ENCODE data around the gene MRGPRE.

The MRGPRE gene

DNA sequence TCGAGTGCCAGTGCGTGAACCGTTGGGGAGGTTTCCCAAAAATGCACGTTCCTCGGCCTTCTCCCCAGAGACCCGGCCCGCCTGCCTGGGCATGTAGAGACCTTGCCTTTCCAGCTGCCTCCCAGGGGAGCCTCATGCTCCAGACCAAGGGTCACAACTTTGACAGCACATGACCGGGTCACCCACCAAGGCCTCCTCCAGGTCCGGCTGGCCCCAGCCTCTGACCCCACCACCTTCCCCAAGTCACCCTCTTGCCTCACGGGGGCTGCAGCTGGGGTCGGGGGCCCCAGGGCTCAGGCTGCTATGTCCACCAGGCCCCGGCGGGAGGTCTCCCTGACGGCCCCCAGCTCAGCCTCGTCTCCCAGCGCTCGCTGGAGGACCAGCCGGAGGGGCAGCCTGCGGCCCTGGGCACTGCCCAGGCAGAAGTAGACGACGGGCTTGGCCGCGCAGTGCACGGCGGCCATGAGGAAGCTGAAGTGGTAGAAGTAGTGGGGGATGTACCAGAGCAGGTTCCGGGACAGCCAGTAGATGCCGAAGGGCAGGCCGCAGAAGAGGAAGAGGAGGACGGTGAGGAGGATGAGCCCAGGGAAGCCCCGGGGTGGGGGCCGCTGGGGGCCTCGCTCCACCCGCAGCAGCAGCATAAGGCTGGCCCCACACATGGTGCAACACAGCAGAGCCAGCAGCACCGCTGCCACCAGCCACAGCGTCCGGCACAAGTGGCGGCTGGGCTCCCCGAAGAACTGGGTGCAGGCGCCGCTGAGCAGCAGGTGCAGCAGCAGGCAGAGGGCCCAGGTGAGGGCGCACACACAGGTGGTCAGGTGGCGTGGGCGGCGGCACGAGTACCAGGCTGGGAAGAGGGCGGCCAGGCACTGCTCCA is 4.4 kb downstream of the MRGPRE start:
- Histone ChIP-seq H3K9ac (ENCODE audit: low read length in 5 of 5) (no peak overlapping the region), H3K27ac (ENCODE audit: low read depth, low read length) (no peak overlapping the region), H3K27me3 (ENCODE audit: control insufficient read depth in 5 of 5, insufficient read depth in 4 of 5, low read length in 5 of 5) (peaks cover 27 to 47% (median 39%) of the 10 kb centered on the region in 5 donors), H3K36me3 (ENCODE audit: control insufficient read depth in 5 of 5, insufficient read depth in 5 of 5, low read length in 5 of 5) (no peaks in the 10 kb centered on the region), H3K4me1 (ENCODE audit: control insufficient read depth in 5 of 5, insufficient read depth in 5 of 5, low read length in 5 of 5) (peaks cover 0 to 17% (median 11%) of the 10 kb centered on the region in 5 donors), H3K4me3 (ENCODE audit: low read depth in 1 of 5, low read length in 5 of 5) (no peak overlapping the region), H3K9me3 (ENCODE audit: control insufficient read depth in 5 of 5, low read length in 5 of 5) (no peaks in the 10 kb centered on the region)

DNA sequence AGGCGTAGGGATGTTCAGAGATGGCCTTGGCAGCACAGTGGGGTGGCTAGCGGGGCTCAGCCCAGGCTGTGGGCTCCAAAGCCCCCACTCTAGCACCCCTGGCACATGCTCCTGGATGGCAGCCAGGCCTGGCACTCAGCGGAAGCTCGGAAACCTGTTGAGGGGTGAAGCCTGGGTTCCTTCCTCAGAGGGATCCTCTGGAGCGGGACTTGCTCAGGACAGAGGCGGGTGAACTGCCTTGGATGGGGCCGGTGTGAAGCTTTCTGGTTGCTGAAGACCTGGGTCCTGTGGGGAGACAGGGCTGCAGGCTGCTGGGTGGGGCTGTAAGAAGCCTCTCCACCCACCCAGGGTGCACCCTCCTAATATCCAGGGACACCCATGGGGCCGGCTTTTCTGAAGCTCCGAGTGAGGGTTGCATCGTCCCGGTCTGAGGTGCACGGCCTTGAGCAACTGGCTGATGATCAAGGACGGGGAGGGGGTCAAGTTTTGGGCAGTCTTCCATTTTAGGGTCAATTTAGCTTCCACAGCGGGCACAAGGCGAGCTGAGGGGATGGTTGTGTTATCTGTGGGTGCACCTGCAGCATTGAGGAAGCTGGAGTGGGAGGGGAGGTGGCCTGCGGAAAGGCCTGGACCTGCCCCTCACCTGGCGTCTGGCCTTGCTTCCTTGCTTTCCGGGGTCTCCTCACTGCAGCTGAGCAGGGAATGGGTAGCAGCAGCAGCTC is 5.2 kb downstream of the MRGPRE start:
- no peaks in the 10 kb centered on the region for H3K36me3 ChIP-seq (ENCODE audit: control insufficient read depth in 5 of 5, insufficient read depth in 5 of 5, low read length in 5 of 5)
- no peak overlapping the region for H3K27ac ChIP-seq (ENCODE audit: low read depth, low read length)
- H3K9ac ChIP-seq (ENCODE audit: low read length in 5 of 5): no peak overlapping the region
- H3K4me1 ChIP-seq (ENCODE audit: control insufficient read depth in 5 of 5, insufficient read depth in 5 of 5, low read length in 5 of 5): peaks cover 0 to 10% (median 4%) of the 10 kb centered on the region in 5 donors
- peaks cover 35 to 50% (median 42%) of the 10 kb centered on the region in 5 donors for H3K27me3 ChIP-seq (ENCODE audit: control insufficient read depth in 5 of 5, insufficient read depth in 4 of 5, low read length in 5 of 5)
- H3K9me3 ChIP-seq (ENCODE audit: control insufficient read depth in 5 of 5, low read length in 5 of 5): no peaks in the 10 kb centered on the region
- no peak overlapping the region for H3K4me3 ChIP-seq (ENCODE audit: low read depth in 1 of 5, low read length in 5 of 5)

DNA sequence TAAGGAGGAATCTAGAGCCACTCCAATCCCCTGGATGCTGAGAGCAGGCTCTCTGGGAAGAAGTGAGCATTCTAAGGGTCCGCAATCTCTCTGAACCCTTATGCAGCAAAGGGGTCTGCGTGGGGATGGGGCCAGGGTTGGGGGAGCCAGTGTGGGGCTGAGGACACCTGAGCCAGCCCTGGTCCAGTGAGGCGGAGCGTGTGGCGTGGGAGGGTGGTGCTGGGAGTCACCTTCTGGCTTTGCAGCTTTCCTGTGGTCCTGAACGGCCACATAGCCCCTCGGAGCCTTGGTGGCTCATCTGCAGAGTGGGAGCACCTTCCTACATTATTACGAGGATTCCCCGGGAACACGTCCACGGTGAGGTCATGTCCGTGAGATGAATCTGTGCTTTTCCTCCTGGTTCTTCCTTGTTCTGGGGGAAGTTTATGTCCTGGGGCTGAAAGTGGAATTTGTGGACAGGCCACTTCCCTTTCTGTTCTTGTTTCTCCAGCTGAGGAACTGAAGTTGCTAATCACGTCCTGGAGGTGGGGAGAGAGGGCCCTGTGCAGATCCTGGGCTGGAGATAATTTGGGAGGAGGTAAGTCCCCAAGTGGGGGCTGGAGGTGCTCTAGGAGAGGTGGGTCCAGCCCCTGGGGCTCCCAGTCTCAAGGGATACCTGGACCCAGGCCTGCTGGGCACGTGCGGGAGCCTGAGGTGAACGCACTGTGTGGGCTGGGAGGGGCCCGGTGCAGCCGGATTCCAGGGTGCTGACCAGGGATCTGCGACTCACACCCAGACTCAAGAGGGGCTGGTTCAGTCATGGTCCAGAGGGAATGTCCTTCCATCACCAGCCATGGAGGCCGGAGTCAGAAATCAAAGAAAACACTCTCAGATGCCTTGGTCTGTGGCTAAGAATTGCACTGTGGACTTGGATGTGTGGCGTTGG is 6.1 kb downstream of the MRGPRE start:
- H3K9ac ChIP-seq (ENCODE audit: low read length in 5 of 5): no peak overlapping the region
- H3K9me3 ChIP-seq (ENCODE audit: control insufficient read depth in 5 of 5, low read length in 5 of 5): no peaks in the 10 kb centered on the region
- peaks cover 0 to 13% (median 3%) of the 10 kb centered on the region in 5 donors for H3K4me1 ChIP-seq (ENCODE audit: control insufficient read depth in 5 of 5, insufficient read depth in 5 of 5, low read length in 5 of 5)
- peaks cover 36 to 52% (median 41%) of the 10 kb centered on the region in 5 donors for H3K27me3 ChIP-seq (ENCODE audit: control insufficient read depth in 5 of 5, insufficient read depth in 4 of 5, low read length in 5 of 5)
- H3K4me3 ChIP-seq (ENCODE audit: low read depth in 1 of 5, low read length in 5 of 5): no peak overlapping the region
- no peaks in the 10 kb centered on the region for H3K36me3 ChIP-seq (ENCODE audit: control insufficient read depth in 5 of 5, insufficient read depth in 5 of 5, low read length in 5 of 5)
- H3K27ac ChIP-seq (ENCODE audit: low read depth, low read length): no peak overlapping the region

DNA sequence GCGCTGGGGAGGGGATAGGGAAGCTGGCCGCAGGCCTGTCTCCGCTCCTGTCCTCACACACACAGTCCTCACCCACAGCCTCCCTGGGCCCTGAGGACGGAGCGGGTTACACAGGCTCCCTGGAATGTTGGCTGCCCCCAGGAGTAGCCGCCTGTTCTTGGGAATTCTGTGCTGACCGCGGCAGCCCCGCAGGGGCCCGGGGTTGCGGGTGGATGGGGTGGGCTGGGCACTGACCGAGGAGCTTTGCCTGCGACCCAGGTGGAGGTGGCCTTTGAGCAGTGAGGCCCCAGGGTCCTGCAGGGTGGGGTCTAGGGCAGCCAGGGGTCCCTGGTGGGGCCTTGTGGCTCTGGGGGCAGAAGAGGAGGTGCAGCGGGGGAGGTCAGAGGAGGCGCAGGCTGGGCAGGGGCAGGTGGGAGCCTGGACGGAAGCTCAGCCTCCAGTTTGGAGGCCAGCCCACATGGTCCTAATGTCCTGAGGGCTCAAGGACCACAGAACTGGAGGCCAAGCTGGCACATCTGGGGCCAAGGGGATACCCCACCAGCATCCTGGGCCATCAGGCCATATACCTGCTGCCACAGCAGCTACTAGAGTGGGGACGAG is 7.0 kb downstream of the MRGPRE start:
- peaks cover 36 to 53% (median 41%) of the 10 kb centered on the region in 5 donors for H3K27me3 ChIP-seq (ENCODE audit: control insufficient read depth in 5 of 5, insufficient read depth in 4 of 5, low read length in 5 of 5)
- H3K9me3 ChIP-seq (ENCODE audit: control insufficient read depth in 5 of 5, low read length in 5 of 5): no peaks in the 10 kb centered on the region

DNA sequence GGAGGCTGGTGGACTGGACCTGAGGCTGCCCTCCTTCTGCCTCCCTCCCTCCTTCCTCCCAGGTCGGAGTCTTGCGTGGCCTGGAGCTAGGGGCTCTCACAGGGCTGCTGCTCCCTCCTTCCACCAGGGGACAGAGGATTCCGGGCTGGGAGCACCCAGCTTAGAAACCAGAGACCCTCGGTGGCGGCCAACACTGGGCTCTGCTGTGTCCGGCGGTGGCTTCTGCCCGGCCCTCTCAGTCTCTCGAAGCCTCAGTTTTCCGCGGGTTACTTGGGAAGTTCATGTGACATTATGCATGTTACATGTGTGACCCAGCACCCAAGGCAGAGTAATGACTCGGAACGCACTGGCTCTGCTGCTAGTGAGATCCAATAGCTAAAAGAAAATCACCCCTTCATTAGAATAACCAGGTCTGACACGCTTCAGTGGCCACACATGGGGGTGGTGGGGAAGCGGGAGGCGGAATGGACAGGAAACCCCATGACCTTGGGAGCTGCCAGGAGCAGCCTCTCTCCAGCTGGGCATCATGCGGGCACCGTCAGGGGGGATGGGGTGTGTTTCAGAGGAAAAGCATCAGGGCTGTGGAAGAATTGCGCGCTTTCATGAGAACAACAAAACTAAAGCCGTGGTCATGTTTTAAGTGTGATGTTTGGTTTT is 7.7 kb downstream of the MRGPRE start:
- no peak overlapping the region for H3K9ac ChIP-seq (ENCODE audit: low read length in 5 of 5)
- peaks cover 32 to 55% (median 37%) of the 10 kb centered on the region in 5 donors for H3K27me3 ChIP-seq (ENCODE audit: control insufficient read depth in 5 of 5, insufficient read depth in 4 of 5, low read length in 5 of 5)
- no peak overlapping the region for H3K27ac ChIP-seq (ENCODE audit: low read depth, low read length)
- no peaks in the 10 kb centered on the region for H3K9me3 ChIP-seq (ENCODE audit: control insufficient read depth in 5 of 5, low read length in 5 of 5)
- H3K4me3 ChIP-seq (ENCODE audit: low read depth in 1 of 5, low read length in 5 of 5): no peak overlapping the region
- H3K4me1 ChIP-seq (ENCODE audit: control insufficient read depth in 5 of 5, insufficient read depth in 5 of 5, low read length in 5 of 5): peaks cover 0 to 19% (median 7%) of the 10 kb centered on the region in 5 donors
- H3K36me3 ChIP-seq (ENCODE audit: control insufficient read depth in 5 of 5, insufficient read depth in 5 of 5, low read length in 5 of 5): no peaks in the 10 kb centered on the region

More for the DNA sequence above, 7.0 kb downstream of the MRGPRE start:
- H3K27ac ChIP-seq (ENCODE audit: low read depth, low read length): no peak overlapping the region
- no peak overlapping the region for H3K4me3 ChIP-seq (ENCODE audit: low read depth in 1 of 5, low read length in 5 of 5)
- peaks cover 0 to 19% (median 7%) of the 10 kb centered on the region in 5 donors for H3K4me1 ChIP-seq (ENCODE audit: control insufficient read depth in 5 of 5, insufficient read depth in 5 of 5, low read length in 5 of 5)
- H3K9ac ChIP-seq (ENCODE audit: low read length in 5 of 5): no peak overlapping the region
- no peaks in the 10 kb centered on the region for H3K36me3 ChIP-seq (ENCODE audit: control insufficient read depth in 5 of 5, insufficient read depth in 5 of 5, low read length in 5 of 5)

DNA sequence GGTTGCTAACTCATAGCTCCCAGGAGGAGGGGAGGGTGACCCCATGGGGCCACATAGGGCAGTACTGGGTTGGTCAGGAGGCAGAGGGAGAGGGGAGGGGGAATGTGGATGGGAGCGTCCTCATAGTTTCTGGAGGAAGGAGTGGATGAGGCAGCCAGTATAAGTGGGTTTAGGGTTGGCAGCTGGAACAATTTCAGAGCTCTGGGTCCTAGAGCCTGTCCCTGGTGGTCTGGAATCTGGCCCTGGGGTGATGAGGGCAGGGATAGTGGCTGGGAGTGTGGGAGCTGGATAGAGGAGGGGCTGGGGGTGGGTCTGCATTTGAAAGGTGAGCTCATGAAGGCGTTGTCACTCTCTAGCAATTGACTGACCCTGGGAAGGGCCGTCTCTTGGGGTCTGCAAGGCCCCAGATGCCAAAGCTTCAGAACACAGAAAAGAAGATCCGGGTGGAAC is 8.3 kb downstream of the MRGPRE start:
- no peak overlapping the region for H3K27ac ChIP-seq (ENCODE audit: low read depth, low read length)
- peaks cover 30 to 58% (median 41%) of the 10 kb centered on the region in 5 donors for H3K27me3 ChIP-seq (ENCODE audit: control insufficient read depth in 5 of 5, insufficient read depth in 4 of 5, low read length in 5 of 5)
- no peaks in the 10 kb centered on the region for H3K9me3 ChIP-seq (ENCODE audit: control insufficient read depth in 5 of 5, low read length in 5 of 5)
- no peaks in the 10 kb centered on the region for H3K36me3 ChIP-seq (ENCODE audit: control insufficient read depth in 5 of 5, insufficient read depth in 5 of 5, low read length in 5 of 5)
- H3K4me1 ChIP-seq (ENCODE audit: control insufficient read depth in 5 of 5, insufficient read depth in 5 of 5, low read length in 5 of 5): peaks cover 0 to 19% (median 7%) of the 10 kb centered on the region in 5 donors
- no peak overlapping the region for H3K9ac ChIP-seq (ENCODE audit: low read length in 5 of 5)
- H3K4me3 ChIP-seq (ENCODE audit: low read depth in 1 of 5, low read length in 5 of 5): no peak overlapping the region

- Histone ChIP-seq H3K27ac (ENCODE audit: low read depth, low read length) (no peak overlapping the region), H3K27me3 (ENCODE audit: control insufficient read depth in 5 of 5, insufficient read depth in 4 of 5, low read length in 5 of 5) (peaks cover 30 to 65% (median 48%) of the 10 kb centered on the region in 5 donors), H3K4me1 (ENCODE audit: control insufficient read depth in 5 of 5, insufficient read depth in 5 of 5, low read length in 5 of 5) (peaks cover 0 to 19% (median 7%) of the 10 kb centered on the region in 5 donors), H3K36me3 (ENCODE audit: control insufficient read depth in 5 of 5, insufficient read depth in 5 of 5, low read length in 5 of 5) (no peaks in the 10 kb centered on the region), H3K4me3 (ENCODE audit: low read depth in 1 of 5, low read length in 5 of 5) (no peak overlapping the region), H3K9me3 (ENCODE audit: control insufficient read depth in 5 of 5, low read length in 5 of 5) (no peaks in the 10 kb centered on the region), H3K9ac (ENCODE audit: low read length in 5 of 5) (no peak overlapping the region)
Observed at GRCh38 chr11:3222941-3223915, 9.0 kb downstream of the MRGPRE start.

- H3K27me3 ChIP-seq (ENCODE audit: control insufficient read depth in 5 of 5, insufficient read depth in 4 of 5, low read length in 5 of 5): peaks cover 31 to 70% (median 52%) of the 10 kb centered on the region in 5 donors
- H3K9ac ChIP-seq (ENCODE audit: low read length in 5 of 5): no peak overlapping the region
- peaks cover 0 to 15% (median 3%) of the 10 kb centered on the region in 5 donors for H3K4me1 ChIP-seq (ENCODE audit: control insufficient read depth in 5 of 5, insufficient read depth in 5 of 5, low read length in 5 of 5)
- no peak overlapping the region for H3K27ac ChIP-seq (ENCODE audit: low read depth, low read length)
- no peaks in the 10 kb centered on the region for H3K9me3 ChIP-seq (ENCODE audit: control insufficient read depth in 5 of 5, low read length in 5 of 5)
- no peaks in the 10 kb centered on the region for H3K36me3 ChIP-seq (ENCODE audit: control insufficient read depth in 5 of 5, insufficient read depth in 5 of 5, low read length in 5 of 5)
- no peak overlapping the region for H3K4me3 ChIP-seq (ENCODE audit: low read depth in 1 of 5, low read length in 5 of 5)
Observed at GRCh38 chr11:3222003-3222855, 10.0 kb downstream of the MRGPRE start.

Data from subcutaneous abdominal adipose tissue (tissue), 5 donors.